A549 (cell line): ENCODE data around the gene TFF1.

Source experiments
- CHD2 ChIP-seq: fragments of 150-350 bp; IDR thresholded peaks from 2 replicates; pipeline ENCODE4 v1.6.1; 2014; ENCODE audit warnings: low read length; ENCODE audit not compliant: partially characterized antibody
- CTCF ChIP-seq: fragments of >200 bp; sonication (Bioruptor Twin); formaldehyde crosslinking; IDR thresholded peaks from 3 replicates; pipeline ENCODE4 v1.5.1; 2016
- GATA3 ChIP-seq: IDR thresholded peaks from 2 replicates; pipeline ENCODE4 v1.6.1; 2012; ENCODE audit warnings: borderline replicate concordance
- HDAC2 ChIP-seq: fragments of 200-600 bp; sonication (generic); IDR thresholded peaks from 2 replicates; pipeline ENCODE4 v1.6.1; 2016
- KDM1A ChIP-seq: fragments of 200-600 bp; sonication (generic); IDR thresholded peaks from 2 replicates; pipeline ENCODE4 v1.6.1; 2016; ENCODE audit warnings: low read depth, mild to moderate bottlenecking
- MAX ChIP-seq: IDR thresholded peaks from 2 replicates; pipeline ENCODE4 v1.6.1; 2012
- NFE2L2 ChIP-seq: fragments of 150-350 bp; conservative IDR thresholded peaks from 2 replicates; pipeline ENCODE4 v1.6.1; 2014; ENCODE audit warnings: low read length
- PBX3 ChIP-seq: IDR thresholded peaks from 2 replicates; pipeline ENCODE4 v1.6.1; 2012
- POLR2A ChIP-seq: IDR thresholded peaks from 2 replicates; pipeline ENCODE4 v1.6.1; 2012; ENCODE audit warnings: mild to moderate bottlenecking, low read length
- RAD21 ChIP-seq, 2 experiments: fragments of >200 bp in 1 of 2; sonication (Bioruptor Twin) in 1 of 2; formaldehyde crosslinking in 1 of 2; IDR thresholded peaks in 1 of 2; conservative IDR thresholded peaks in 1 of 2; 2 replicates in 1 of 2; 3 replicates in 1 of 2; pipeline ENCODE4 v1.6.1; 2012 to 2018; ENCODE audit warnings: inconsistent platforms in 1 of 2
- RCOR1 ChIP-seq: fragments of 150-350 bp; IDR thresholded peaks from 2 replicates; pipeline ENCODE4 v1.6.1; 2014; ENCODE audit warnings: antibody characterized with exemption, low read length, low read depth
- ZFP36 ChIP-seq: fragments of 450-650 bp; IDR thresholded peaks from 2 replicates; pipeline ENCODE4 v1.6.1; 2014; ENCODE audit warnings: borderline replicate concordance; ENCODE audit not compliant: partially characterized antibody

GRCh38 chr21:42324896-42325295 is 41.4 kb downstream of the TFF1 start:
- no peak for TF ChIP-seq CTCF
- TF ChIP-seq HDAC2, result no peak
- TF ChIP-seq NFE2L2, result no peak
- TF ChIP-seq RAD21 (conservative IDR thresholded peaks at IDR 0.05 in 1 of 2, IDR thresholded peaks at IDR 0.05 in 1 of 2), result no peak
- TF ChIP-seq MAX, result no peak
- TF ChIP-seq POLR2A, result no peak
- TF ChIP-seq ZFP36, result no peak
- TF ChIP-seq GATA3, result no peak
- TF ChIP-seq CHD2, result no peak
- TF ChIP-seq RCOR1, result no peak
- no peak for TF ChIP-seq KDM1A
- no peak for TF ChIP-seq PBX3
